CD4-positive, alpha-beta T cell treated with Interleukin-6 for 4 hours (primary cell): ENCODE measurements around the gene TLE6.
"Not testable (repeated sequence)": the region's sequence is repeated elsewhere in the genome, so short reads cannot be mapped to it uniquely, and the experiment has no call there.

Experiments
- DNase-seq: peaks from one replicate; pipeline ENCODE4 v3.0.0-alpha.2; 2020; ENCODE audit warnings: mixed read lengths

Gene TLE6

GRCh38 chr19:3005345-3005744 is 28.0 kb downstream of the TLE6 start:
- DNase-seq, result no peak

GRCh38 chr19:3006075-3006767 is 28.9 kb downstream of the TLE6 start:
- no peak for DNase-seq

GRCh38 chr19:3007975-3008374 is 30.6 kb downstream of the TLE6 start:
- no peak for DNase-seq

- no peak for DNase-seq
These were observed 31.6 kb downstream of the TLE6 start for GRCh38 chr19:3008994-3009393.

GRCh38 chr19:3010871-3011270 is 33.5 kb downstream of the TLE6 start:
- no peak for DNase-seq

- DNase-seq, result not testable (repeated sequence)
These were observed 34.7 kb downstream of the TLE6 start for GRCh38 chr19:3012059-3012458.

GRCh38 chr19:3012621-3013262 is 35.4 kb downstream of the TLE6 start:
- no peak for DNase-seq

GRCh38 chr19:3013263-3013725 is 35.9 kb downstream of the TLE6 start:
- no peak for DNase-seq

- DNase-seq, result no peak
These were observed 36.8 kb downstream of the TLE6 start for GRCh38 chr19:3014135-3014534.

GRCh38 chr19:3015126-3016057 is 38.0 kb downstream of the TLE6 start:
- DNase-seq, result no peak

- no peak for DNase-seq
These were observed 40.6 kb downstream of the TLE6 start for GRCh38 chr19:3017923-3018322.

- DNase-seq, result no peak
These were observed 42.0 kb downstream of the TLE6 start for GRCh38 chr19:3019211-3019854.

- no peak for DNase-seq
These were observed 43.1 kb downstream of the TLE6 start for GRCh38 chr19:3020321-3020960.

GRCh38 chr19:3024509-3024869 is 47.1 kb downstream of the TLE6 start:
- DNase-seq, result no peak

- peak; percentile 58 for DNase-seq
These were observed 47.6 kb downstream of the TLE6 start for GRCh38 chr19:3024870-3025548.

GRCh38 chr19:3025549-3025886 is 48.2 kb downstream of the TLE6 start:
- no peak for DNase-seq

- no peak for DNase-seq
These were observed 49.4 kb downstream of the TLE6 start for GRCh38 chr19:3026768-3027167.

GRCh38 chr19:3027292-3027691 is 49.9 kb downstream of the TLE6 start:
- no peak for DNase-seq

GRCh38 chr19:3027981-3028304 is 50.6 kb downstream of the TLE6 start:
- no peak for DNase-seq

GRCh38 chr19:3028305-3029064 is 51.1 kb downstream of the TLE6 start:
- DNase-seq, result peak; percentile 38
